ENCODE data around the gene PTPRCAP. TPM values are rescaled to one million over a fixed set of nuclear protein-coding genes. Genes with fewer than 3 reads are reported as not detected.

The PTPRCAP gene
- total and polyA plus RNA-seq, 9 of the 15 experiments (the other 6 are each of a cell fraction or from before 2014, with no cell fraction given), result 0.22 to 2.0 (median 1.1) TPM; not detected in 4

GRCh38 chr11:67410369-67410831 lies 27.1 kb downstream of the PTPRCAP start (continued):
- TF ChIP-seq ZNF766 (CRISPR knock-in tag; conservative IDR thresholded peaks at IDR 0.05) (no peak), ZNF785 (CRISPR knock-in tag; IDR thresholded peaks at IDR 0.05) (no peak), UBTF (IDR thresholded peaks at IDR 0.05; ENCODE audit: borderline replicate concordance in 1 of 2, low read depth in 2 of 2, low read length in 2 of 2) (no peak)

- ChIA-PET CTCF (ENCODE audit: low intra/inter-chr PET ratio) (no interaction called here), POLR2A (no interaction called here)
- H3K27ac ChIP-seq (ENCODE audit: extremely low read depth, low read depth, low read length), result no peak overlapping the region
- H3K9me3 ChIP-seq (replicated peaks; ENCODE audit: control insufficient read depth, insufficient read depth, low read depth, low read length), result no peaks in the 10 kb centered on the region
- no peak for FAIRE-seq
- no peak overlapping the region for H2AFZ ChIP-seq (ENCODE audit: low read depth, low read length)
- 34% methylated on average over 9 of the region's 13 CpGs for WGBS (ENCODE audit: insufficient coverage, low coverage, missing lambda C conversion rate)
- H3K9me1 ChIP-seq (ENCODE audit: control insufficient read depth, insufficient read depth, low read length), result no peaks in the 10 kb centered on the region
- H3K4me1 ChIP-seq (replicated peaks in 1 of 2; ENCODE audit: control insufficient read depth in 2 of 2, insufficient read depth in 2 of 2, low read length in 2 of 2), result peaks cover 21 to 66% of the 10 kb centered on the region in 2 experiments
- no peaks in the 10 kb centered on the region; the same call in 1 of the 2 replicates for H4K20me1 ChIP-seq (replicated peaks; ENCODE audit: control insufficient read depth, insufficient read depth, low read length)
- in situ Hi-C loops (cut with MboI) (no loop called here), intact Hi-C loops (cut with micrococcal nuclease) (no loop called here)
- BruUV-seq (replicated peaks), result no TSS peak
- no peak overlapping the region for H3K4me3 ChIP-seq
- peak overlapping the region in 1 of 2 experiments; percentile 69; a peak in 2 of 4 replicates for H3K9ac ChIP-seq (ENCODE audit: insufficient read depth in 1 of 2, low read depth in 2 of 2, low read length in 2 of 2)
- H3K27me3 ChIP-seq (ENCODE audit: control insufficient read depth in 2 of 2, insufficient read depth in 2 of 2, low read length in 2 of 2), result no peaks in the 10 kb centered on the region
- peak; percentile 22; the same call in 1 of the 3 replicates for ATAC-seq
- 0 out of 2 replicates have a peak, but pooled peaks have one; percentile 3 for TF ChIP-seq POLR2G (IDR thresholded peaks at IDR 0.05; ENCODE audit: low read depth, low read length)
- no peak for TF ChIP-seq ZNF282 (CRISPR knock-in tag; IDR thresholded peaks at IDR 0.05)
- no peak for TF ChIP-seq ZNF3 (CRISPR knock-in tag; IDR thresholded peaks at IDR 0.05)
- no peak for TF ChIP-seq STAT5B (CRISPR knock-in tag; IDR thresholded peaks at IDR 0.05)
- no peak for TF ChIP-seq MYNN (IDR thresholded peaks at IDR 0.05)
- TF ChIP-seq MYNN (CRISPR knock-in tag; IDR thresholded peaks at IDR 0.05), result no peak
- no peak for TF ChIP-seq ZNF431 (CRISPR knock-in tag; IDR thresholded peaks at IDR 0.05)
- TF ChIP-seq GATAD2B (IDR thresholded peaks at IDR 0.05; ENCODE audit: borderline replicate concordance), result no peak
- H3K36me3 ChIP-seq (ENCODE audit: control insufficient read depth, insufficient read depth, low read length), result no peaks in the 10 kb centered on the region
- no peaks in the 10 kb centered on the region for H3K79me2 ChIP-seq (ENCODE audit: control insufficient read depth, insufficient read depth, low read length)
- H3K4me2 ChIP-seq (ENCODE audit: insufficient read depth, low read length), result no peak overlapping the region
- DNase-seq (ENCODE audit: extremely low read depth in 1 of 4, low spot score in 3 of 4), result peak in 3 of 4 experiments; percentile 31 to 40 (median 31)
These were observed 27.6 kb downstream of the PTPRCAP start for GRCh38 chr11:67409781-67410368.
